HuH-7.5 (cell line): ENCODE measurements around the gene ELP6.
A peak's percentile ranks its signal among the peaks of the same experiment; 100 is the strongest.
"Not testable (repeated sequence)": the region's sequence is repeated elsewhere in the genome, so short reads cannot be mapped to it uniquely, and the experiment has no call there.

Experiments used
- DNase-seq: peaks from one replicate; pipeline ENCODE4 v3.0.0; 2011; ENCODE audit warnings: low spot score

Gene ELP6

GRCh38 chr3:47512416-47513124 lies 942 bp downstream of the ELP6 start:
- DNase-seq = no peak

GRCh38 chr3:47505267-47505666 lies 8.2 kb downstream of the ELP6 start:
- DNase-seq = not testable (repeated sequence)

GRCh38 chr3:47504113-47504512 lies 9.4 kb downstream of the ELP6 start:
- no peak for DNase-seq

- DNase-seq = no peak
Measured at GRCh38 chr3:47503033-47503432, 10.5 kb downstream of the ELP6 start.

GRCh38 chr3:47496892-47497291 lies 16.6 kb downstream of the ELP6 start:
- no peak for DNase-seq

- no peak for DNase-seq
Measured at GRCh38 chr3:47495886-47496285, 17.6 kb downstream of the ELP6 start.

- no peak for DNase-seq
Measured at GRCh38 chr3:47495111-47495510, 18.4 kb downstream of the ELP6 start.

- DNase-seq = no peak
Measured at GRCh38 chr3:47491777-47492176, 21.7 kb downstream of the ELP6 start.

- no peak for DNase-seq
Measured at GRCh38 chr3:47491186-47491585, 22.3 kb downstream of the ELP6 start.

GRCh38 chr3:47487265-47487664 lies 26.2 kb downstream of the ELP6 start:
- DNase-seq = no peak

- no peak for DNase-seq
Measured at GRCh38 chr3:47485812-47486211, 27.7 kb downstream of the ELP6 start.

GRCh38 chr3:47482366-47482765 lies 31.1 kb downstream of the ELP6 start:
- no peak for DNase-seq

- not testable (repeated sequence) for DNase-seq
Measured at GRCh38 chr3:47481763-47482162, 31.7 kb downstream of the ELP6 start.

GRCh38 chr3:47480267-47480666 lies 33.2 kb downstream of the ELP6 start:
- DNase-seq = not testable (repeated sequence)

- no peak for DNase-seq
Measured at GRCh38 chr3:47479826-47480160, 33.7 kb downstream of the ELP6 start.

GRCh38 chr3:47478022-47478421 lies 35.5 kb downstream of the ELP6 start:
- no peak for DNase-seq

GRCh38 chr3:47476644-47477199 lies 36.8 kb downstream of the ELP6 start:
- DNase-seq = no peak

GRCh38 chr3:47476330-47476626 lies 37.2 kb downstream of the ELP6 start:
- no peak for DNase-seq

GRCh38 chr3:47475570-47476329 lies 37.8 kb downstream of the ELP6 start, which contains the start of gene SCAP:
SCAP (minus strand) TSS chr3:47475941; CDS start chr3:47442993, 32,948 bp downstream.
- peak; percentile 86 for DNase-seq

GRCh38 chr3:47475029-47475569 lies 38.4 kb downstream of the ELP6 start:
- DNase-seq = peak; percentile 55

GRCh38 chr3:47473391-47473790 lies 40.1 kb downstream of the ELP6 start:
- DNase-seq = peak; percentile 15

- DNase-seq = no peak
Measured at GRCh38 chr3:47469616-47470015, 43.9 kb downstream of the ELP6 start.

GRCh38 chr3:47468315-47468714 lies 45.2 kb downstream of the ELP6 start:
- not testable (repeated sequence) for DNase-seq
